ENCODE measurements around the gene NOP9.

NOP9 gene

GRCh38 chr14:24310646-24311604 is 11.3 kb downstream of the NOP9 start, which contains the start of gene LTB4R:
Gene LTB4R (plus strand): TSS chr14:24311502. CDS start chr14:24315652, 4,150 bp downstream.
- no peak within 1 kb of the TSS for H3K4me3 ChIP-seq (ENCODE audit: low read depth, low read length)
- TF ChIP-seq CTCF (IDR thresholded peaks at IDR 0.05; ENCODE audit: low read depth, low read length), result no peak

GRCh38 chr14:24311837-24312615 is 12.4 kb downstream of the NOP9 start:
- no peak overlapping the region for H3K4me3 ChIP-seq (ENCODE audit: low read depth, low read length)
- no peak for TF ChIP-seq CTCF (IDR thresholded peaks at IDR 0.05; ENCODE audit: low read depth, low read length)

- no peak for TF ChIP-seq CTCF (IDR thresholded peaks at IDR 0.05; ENCODE audit: low read depth, low read length)
- no peak overlapping the region for H3K4me3 ChIP-seq (ENCODE audit: low read depth, low read length)
Measured at GRCh38 chr14:24312736-24313507, 13.3 kb downstream of the NOP9 start.

- no peak overlapping the region for H3K4me3 ChIP-seq (ENCODE audit: low read depth, low read length)
- no peak for TF ChIP-seq CTCF (IDR thresholded peaks at IDR 0.05; ENCODE audit: low read depth, low read length)
Measured at GRCh38 chr14:24313913-24314312, 14.3 kb downstream of the NOP9 start.

GRCh38 chr14:24314377-24315193 is 14.9 kb downstream of the NOP9 start:
- TF ChIP-seq CTCF (IDR thresholded peaks at IDR 0.05; ENCODE audit: low read depth, low read length), result no peak
- no peak overlapping the region for H3K4me3 ChIP-seq (ENCODE audit: low read depth, low read length)

GRCh38 chr14:24315243-24315806 is 15.7 kb downstream of the NOP9 start:
- no peak overlapping the region for H3K4me3 ChIP-seq (ENCODE audit: low read depth, low read length)

More at GRCh38 chr14:24315243-24315806, 15.7 kb downstream of the NOP9 start:
- no peak for TF ChIP-seq CTCF (IDR thresholded peaks at IDR 0.05; ENCODE audit: low read depth, low read length)

Measured in WI38 (cell line).